GM18951 (cell line): ENCODE measurements around the gene LRRC38.
"Not testable (repeated sequence)": the region's sequence is repeated elsewhere in the genome, so short reads cannot be mapped to it uniquely, and the experiment has no call there.

Source experiments
- POLR2A ChIP-seq: IDR thresholded peaks from 4 replicates; pipeline ENCODE4 v1.6.1; 2011; ENCODE audit warnings: mild to moderate bottlenecking; ENCODE audit not compliant: insufficient read length, insufficient read depth; ENCODE audit errors: extremely low read depth
- in situ Hi-C: fragments of 300-500 bp; cut with MboI; formaldehyde crosslinking; loops from one replicate; pipeline ENCODE4 v1.12.0; 2022; ENCODE audit warnings: low sequenced_read_pairs, mixed read lengths, inconsistent platforms; ENCODE audit not compliant: unreplicated experiment

The LRRC38 gene

DNA sequence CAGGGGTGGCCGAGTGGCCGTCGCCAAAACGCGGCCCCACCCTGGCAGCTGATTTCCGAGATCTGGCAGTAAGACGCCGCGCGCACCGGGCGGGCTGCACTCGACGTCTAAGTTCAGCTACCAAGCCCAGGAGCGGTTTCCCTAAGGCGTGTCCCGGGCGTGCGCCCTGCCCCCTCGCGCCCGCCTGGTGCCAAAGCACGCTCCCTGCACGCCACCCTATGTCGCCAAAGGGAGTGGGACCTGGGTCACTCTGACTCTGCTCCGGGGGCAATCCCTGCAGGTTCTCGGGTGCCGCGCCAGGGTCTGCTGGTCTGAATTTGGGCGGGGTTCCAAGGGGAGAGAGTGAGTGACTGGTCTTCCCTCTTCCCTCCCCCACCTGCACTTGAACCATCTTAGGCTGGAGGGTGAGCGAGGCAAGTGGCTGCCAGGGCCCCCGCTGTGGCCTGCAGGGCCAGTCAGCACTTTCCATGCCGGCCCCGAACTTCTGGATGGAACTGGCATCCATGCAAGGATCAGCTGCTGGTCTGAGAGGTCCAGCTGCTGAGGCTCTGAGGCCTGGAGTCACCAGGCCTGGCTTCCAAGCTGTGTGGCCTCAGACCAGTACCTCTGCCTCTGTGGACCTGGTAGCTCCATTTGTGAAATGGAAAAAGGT lies at the start of gene LRRC38:
Gene LRRC38 (minus strand): TSS at position 109 of the 652 bp plus-strand sequence. CDS start 410 bp downstream, outside the sequence.
- in situ Hi-C loops = no loop called here
- TF ChIP-seq POLR2A = no peak

DNA sequence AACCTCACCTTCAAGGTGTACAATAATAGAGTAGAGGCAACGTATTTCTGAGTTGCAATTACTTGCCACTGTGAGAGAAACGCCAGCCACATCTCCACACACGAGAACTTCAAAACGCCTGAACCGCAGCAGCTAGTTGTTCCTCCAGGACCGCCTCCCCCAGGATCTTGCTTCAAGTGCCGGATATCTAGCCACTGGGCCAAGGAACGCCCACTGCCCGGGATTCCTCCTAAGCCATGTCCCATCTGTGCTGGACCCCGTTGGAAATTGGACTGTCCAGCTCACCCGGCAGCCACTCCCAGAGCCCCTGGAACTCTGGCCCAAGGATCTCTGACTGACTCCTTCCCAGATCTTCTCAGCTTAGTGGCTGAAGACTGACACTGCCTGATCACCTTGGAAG lies 49.2 kb upstream of the LRRC38 start:
- in situ Hi-C loops = not testable (repeated sequence)

- no peak for TF ChIP-seq POLR2A
- in situ Hi-C loops = no loop called here
These were observed 46.7 kb upstream of the LRRC38 start for GRCh38 chr1:13560541-13560940.

DNA sequence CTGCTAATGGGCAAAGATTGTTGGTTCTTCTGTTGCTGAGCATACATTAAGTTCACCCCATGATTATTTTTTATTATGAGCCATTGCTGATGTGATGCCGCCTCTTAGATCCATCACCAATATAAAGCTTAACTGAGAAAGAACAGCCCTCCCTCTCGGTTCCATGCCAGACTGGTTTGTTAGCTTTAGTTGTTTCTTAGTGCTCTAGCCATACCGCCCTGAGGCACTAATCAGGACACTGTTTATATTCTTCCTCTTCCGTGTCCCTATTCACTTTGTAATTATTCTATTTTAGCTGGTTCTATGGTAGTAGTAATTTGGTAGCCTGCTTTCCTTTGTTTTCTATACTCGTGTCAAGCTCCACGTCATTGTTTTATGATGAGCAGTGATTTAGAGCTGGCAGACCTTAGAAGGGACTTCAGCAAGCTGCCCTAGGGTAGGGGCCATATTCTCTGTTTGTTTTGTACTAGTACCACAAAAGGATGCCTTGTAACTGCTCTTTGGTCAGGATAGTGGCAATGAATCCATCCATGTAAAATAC lies 42.5 kb upstream of the LRRC38 start:
- in situ Hi-C loops = no loop called here
- no peak for TF ChIP-seq POLR2A

DNA sequence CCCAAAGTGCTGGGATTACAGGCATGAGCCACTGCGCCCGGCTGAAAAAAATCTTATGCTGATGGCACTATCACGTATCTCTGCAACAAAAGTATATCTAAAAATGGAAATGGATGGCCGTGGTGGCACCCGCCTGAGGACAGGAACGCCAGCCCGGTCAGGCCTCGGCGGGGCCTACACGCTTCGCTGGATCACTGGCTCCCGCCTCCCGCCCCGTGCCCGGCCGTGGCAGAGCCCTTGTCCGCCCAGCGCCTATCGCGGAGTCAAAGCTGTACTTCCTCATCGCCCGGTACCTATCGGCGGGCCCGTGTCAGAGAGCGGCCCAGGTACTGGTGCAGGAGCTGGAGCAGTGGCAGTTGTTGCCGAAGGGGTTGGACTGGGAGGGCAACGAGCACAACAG lies 41.0 kb upstream of the LRRC38 start:
- no peak for TF ChIP-seq POLR2A
- in situ Hi-C loops = no loop called here

GRCh38 chr1:13550663-13551062 lies 36.9 kb upstream of the LRRC38 start:
- no peak for TF ChIP-seq POLR2A
- in situ Hi-C loops = no loop called here

- no peak for TF ChIP-seq POLR2A
- in situ Hi-C loops = no loop called here
These were observed 35.7 kb upstream of the LRRC38 start for GRCh38 chr1:13549521-13549920.

DNA sequence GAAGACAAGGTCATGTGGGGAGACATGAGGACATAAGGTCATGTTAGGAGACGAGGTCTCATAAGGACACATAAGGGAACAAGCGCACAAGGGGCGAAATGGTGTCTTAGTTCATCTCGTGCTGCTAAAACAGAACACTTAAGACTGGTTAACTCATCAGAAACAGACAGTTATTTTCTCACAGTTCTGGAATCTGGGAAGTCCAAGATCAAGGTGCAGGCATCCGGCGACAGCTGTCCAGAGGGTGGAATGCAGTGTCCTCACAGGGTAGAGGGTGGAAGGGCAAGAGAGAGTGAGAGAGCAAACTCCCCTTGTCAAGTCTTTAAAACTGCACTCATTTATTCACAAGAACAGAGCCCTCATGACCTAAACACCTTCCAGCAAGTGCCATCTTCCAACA lies 35.2 kb upstream of the LRRC38 start:
- in situ Hi-C loops = no loop called here
- TF ChIP-seq POLR2A = no peak

GRCh38 chr1:13548281-13548680 lies 34.5 kb upstream of the LRRC38 start:
- in situ Hi-C loops = no loop called here
- TF ChIP-seq POLR2A = no peak

- no peak for TF ChIP-seq POLR2A
- in situ Hi-C loops = no loop called here
These were observed 33.0 kb upstream of the LRRC38 start for GRCh38 chr1:13546791-13547190.

DNA sequence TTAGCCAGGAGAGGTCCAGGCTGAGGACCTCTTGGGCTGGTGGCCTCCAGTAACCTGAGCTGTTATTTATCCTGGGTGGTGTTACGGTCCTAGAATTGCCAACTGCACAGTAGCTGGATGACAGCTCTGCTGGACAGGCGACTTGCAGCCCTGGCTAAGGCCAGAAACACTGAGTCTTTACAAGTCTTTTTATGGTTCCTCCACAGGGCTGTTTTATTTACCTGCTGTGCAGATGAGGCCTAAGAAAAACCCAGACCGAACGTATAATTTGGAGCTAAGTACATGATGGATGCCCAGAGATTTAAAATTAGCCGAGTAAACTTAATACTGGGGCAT lies 30.4 kb upstream of the LRRC38 start:
- no peak for TF ChIP-seq POLR2A
- in situ Hi-C loops = no loop called here

DNA sequence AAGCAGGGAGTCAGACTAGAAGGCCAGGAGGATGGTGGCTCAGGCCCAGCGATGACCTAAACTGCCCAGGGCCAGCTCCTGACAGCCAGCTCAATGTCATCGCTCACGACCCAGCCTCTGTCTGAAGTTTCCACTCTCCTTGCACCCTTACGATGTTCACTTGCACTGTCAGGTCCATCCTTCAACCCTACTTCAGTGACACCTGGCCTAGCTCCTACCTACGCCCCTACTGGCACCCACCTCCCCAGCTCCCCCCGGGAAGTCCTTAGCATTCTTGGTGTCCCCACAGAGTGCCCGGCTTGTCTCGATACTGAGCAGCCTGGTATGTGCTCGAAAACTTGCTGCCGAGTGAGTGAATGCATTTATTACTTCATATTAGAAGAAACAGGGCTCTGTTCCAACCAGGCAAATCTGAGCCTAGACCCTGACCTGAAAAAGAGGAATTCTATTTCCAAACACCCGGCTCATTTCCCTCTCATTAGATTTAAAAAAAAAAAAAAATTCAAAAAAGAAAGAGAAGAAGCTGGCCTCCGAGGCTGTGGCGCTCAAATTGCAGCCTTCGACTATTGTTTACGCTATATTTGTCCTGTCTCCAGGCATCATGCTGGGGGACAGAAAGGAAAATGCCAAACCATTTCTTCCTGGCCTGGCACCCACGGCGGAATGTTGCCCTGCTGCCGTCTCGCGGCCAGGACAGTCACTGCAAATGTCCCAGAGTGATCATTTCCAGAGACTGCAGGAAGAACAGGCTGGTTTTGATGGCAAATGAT lies 29.8 kb upstream of the LRRC38 start:
- no peak for TF ChIP-seq POLR2A
- in situ Hi-C loops = no loop called here

DNA sequence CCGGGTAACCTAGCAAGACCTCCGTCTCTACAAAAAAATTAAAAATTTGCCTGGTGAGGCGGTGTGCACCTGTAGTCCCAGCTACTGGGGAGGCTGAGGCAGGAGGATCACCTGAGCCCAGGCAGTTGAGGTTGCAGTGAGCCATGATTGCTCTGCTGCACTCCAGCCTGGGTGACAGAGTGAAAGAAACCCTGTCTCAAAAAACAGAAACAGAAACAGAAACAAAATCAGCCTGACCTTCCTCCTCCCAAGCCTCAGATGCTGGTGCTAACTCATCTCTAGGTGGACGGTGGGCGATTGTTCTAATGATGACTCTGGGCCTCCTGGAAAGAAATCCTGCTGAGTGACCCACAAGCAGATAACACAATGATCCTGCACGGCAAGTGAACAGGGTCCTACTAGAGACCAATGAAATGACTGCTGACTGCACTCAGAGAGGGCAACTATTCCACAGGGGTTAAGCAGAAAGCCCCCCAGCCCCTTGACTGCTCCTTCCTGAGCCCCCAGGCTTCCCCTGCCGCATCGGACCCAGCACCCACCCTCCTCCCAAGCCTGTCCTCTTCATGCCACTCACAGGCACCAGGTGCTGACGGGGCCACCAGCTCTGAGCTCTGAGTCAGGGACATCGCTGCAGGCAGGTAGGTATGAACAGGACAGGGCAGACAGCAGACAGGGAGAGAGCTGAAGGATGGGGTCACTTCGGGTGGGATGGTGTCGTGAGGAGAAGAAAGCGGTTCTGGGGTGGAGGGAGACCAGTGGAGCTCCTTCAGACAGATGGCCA lies 27.8 kb upstream of the LRRC38 start:
- in situ Hi-C loops = no loop called here
- TF ChIP-seq POLR2A = no peak

- TF ChIP-seq POLR2A = no peak
- in situ Hi-C loops = no loop called here
These were observed 27.1 kb upstream of the LRRC38 start for GRCh38 chr1:13540866-13541265.

DNA sequence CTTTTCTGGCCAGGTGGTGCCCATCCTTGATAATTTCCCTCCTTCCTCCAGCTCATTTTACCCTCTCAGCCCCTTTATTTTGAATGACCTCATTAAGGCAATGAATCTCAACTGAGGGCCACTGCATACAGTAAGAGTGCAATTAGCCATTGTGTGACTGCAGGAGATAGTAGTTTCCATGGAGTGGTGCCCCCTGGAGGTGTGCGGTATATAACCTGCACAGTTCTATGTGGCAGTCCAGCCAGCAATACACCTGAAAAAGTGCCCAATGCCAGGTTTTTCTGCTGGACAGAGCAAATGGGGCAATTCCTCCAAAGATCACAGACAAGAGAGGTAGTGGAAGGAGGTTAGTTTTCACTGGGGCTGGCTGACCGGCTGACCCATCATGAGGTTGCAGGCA lies 25.9 kb upstream of the LRRC38 start:
- in situ Hi-C loops = no loop called here

More for the DNA sequence above, 25.9 kb upstream of the LRRC38 start:
- TF ChIP-seq POLR2A = no peak
